ENCODE results near the gene ZBTB39.

ZBTB39 gene

DNA sequence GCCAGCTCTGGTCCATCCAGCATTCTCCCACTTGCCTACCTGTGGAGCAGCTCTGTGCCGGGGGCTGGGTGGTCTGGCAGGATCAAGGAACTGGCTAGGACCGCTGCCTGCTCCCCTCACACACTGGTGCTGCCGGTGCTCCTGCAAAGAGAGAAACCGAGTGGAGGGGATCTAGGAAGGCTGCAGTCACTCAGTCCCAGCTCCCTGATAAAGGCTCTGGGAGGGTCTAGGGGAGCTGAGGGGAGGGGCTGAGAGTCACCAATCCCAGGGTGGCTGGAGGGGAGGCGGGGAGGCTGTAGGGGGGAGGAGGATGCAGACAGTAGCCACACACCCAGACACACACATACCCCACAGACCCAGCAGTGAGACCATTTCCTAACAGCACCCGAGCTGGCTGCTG lies 10.0 kb upstream of the ZBTB39 start, which contains the start of gene TAC3:
TSS of gene TAC3 (minus strand) at position 182 of the 400 bp plus-strand sequence. CDS start 732 bp downstream, outside the sequence.
- H3K4me3 ChIP-seq (ENCODE audit: low read depth, low read length) = no peak within 1 kb of the TSS
- TF ChIP-seq MYC (IDR thresholded peaks at IDR 0.05; ENCODE audit: low read depth, low read length) (no peak), POLR2A (IDR thresholded peaks at IDR 0.05; ENCODE audit: extremely low read depth, insufficient read length) (no peak), MAX (IDR thresholded peaks at IDR 0.05; ENCODE audit: low read depth, low read length) (no peak), CTCF (IDR thresholded peaks at IDR 0.05; ENCODE audit: low read depth, low read length) (no peak)
- peak; percentile 25 for DNase-seq (ENCODE audit: low read depth)

DNA sequence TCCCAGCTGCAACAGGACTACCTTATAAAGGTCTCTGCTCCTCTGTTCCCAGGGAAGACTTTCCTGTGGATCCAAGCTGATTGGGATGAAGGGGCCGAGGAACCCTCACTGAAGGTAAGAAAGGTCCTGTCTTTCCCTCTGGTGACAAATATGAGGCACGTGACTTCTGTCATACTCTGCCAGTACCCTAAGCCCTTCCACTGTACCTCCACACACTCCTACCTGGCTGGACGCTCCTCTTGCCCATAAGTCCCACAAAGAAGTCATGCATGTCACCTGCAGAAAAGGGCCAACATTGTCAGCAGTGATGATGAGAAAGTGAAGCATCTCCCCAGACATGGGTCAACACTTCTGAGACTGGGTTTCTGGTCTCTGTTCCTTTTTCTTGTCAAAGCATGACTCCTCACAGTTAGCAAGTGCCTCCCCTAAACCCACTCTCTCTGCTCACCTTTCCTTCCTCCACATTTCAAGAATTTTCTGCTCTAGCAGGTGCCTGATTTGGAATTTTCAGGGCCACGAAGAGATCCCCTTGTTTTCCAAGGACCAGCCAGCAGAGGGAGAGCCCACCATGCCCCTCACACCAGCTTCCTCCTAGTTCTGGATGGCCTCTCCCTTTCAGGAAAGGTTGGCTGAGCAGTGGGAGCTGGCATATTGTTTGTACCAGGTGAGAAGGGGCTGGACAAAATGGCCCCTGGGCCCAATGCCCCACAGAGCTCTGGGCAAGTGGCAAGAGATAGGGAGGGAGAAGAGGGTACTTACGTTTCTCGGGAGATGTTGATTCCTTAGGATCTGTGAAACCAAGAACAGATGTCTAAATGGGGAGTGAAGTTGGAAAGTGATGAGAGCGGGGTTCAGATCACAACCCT lies 6.5 kb upstream of the ZBTB39 start:
- DNase-seq (ENCODE audit: low read depth) = no peak
- TF ChIP-seq MYC (IDR thresholded peaks at IDR 0.05; ENCODE audit: low read depth, low read length) (no peak), POLR2A (IDR thresholded peaks at IDR 0.05; ENCODE audit: extremely low read depth, insufficient read length) (no peak), CTCF (IDR thresholded peaks at IDR 0.05; ENCODE audit: low read depth, low read length) (peak; percentile 13), MAX (IDR thresholded peaks at IDR 0.05; ENCODE audit: low read depth, low read length) (no peak)
- no peak overlapping the region for H3K4me3 ChIP-seq (ENCODE audit: low read depth, low read length)

GRCh38 chr12:57011438-57012424 lies 5.4 kb upstream of the ZBTB39 start:
- H3K4me3 ChIP-seq (ENCODE audit: low read depth, low read length) = no peak overlapping the region
- no peak for DNase-seq (ENCODE audit: low read depth)
- TF ChIP-seq MAX (IDR thresholded peaks at IDR 0.05; ENCODE audit: low read depth, low read length) (no peak), CTCF (IDR thresholded peaks at IDR 0.05; ENCODE audit: low read depth, low read length) (no peak), POLR2A (IDR thresholded peaks at IDR 0.05; ENCODE audit: extremely low read depth, insufficient read length) (no peak), MYC (IDR thresholded peaks at IDR 0.05; ENCODE audit: low read depth, low read length) (no peak)

- TF ChIP-seq MYC (IDR thresholded peaks at IDR 0.05; ENCODE audit: low read depth, low read length) (no peak), POLR2A (IDR thresholded peaks at IDR 0.05; ENCODE audit: extremely low read depth, insufficient read length) (no peak), MAX (IDR thresholded peaks at IDR 0.05; ENCODE audit: low read depth, low read length) (no peak), CTCF (IDR thresholded peaks at IDR 0.05; ENCODE audit: low read depth, low read length) (no peak)
- no peak overlapping the region for H3K4me3 ChIP-seq (ENCODE audit: low read depth, low read length)
- DNase-seq (ENCODE audit: low read depth) = no peak
These were observed 4.4 kb upstream of the ZBTB39 start for GRCh38 chr12:57010627-57011247.

DNA sequence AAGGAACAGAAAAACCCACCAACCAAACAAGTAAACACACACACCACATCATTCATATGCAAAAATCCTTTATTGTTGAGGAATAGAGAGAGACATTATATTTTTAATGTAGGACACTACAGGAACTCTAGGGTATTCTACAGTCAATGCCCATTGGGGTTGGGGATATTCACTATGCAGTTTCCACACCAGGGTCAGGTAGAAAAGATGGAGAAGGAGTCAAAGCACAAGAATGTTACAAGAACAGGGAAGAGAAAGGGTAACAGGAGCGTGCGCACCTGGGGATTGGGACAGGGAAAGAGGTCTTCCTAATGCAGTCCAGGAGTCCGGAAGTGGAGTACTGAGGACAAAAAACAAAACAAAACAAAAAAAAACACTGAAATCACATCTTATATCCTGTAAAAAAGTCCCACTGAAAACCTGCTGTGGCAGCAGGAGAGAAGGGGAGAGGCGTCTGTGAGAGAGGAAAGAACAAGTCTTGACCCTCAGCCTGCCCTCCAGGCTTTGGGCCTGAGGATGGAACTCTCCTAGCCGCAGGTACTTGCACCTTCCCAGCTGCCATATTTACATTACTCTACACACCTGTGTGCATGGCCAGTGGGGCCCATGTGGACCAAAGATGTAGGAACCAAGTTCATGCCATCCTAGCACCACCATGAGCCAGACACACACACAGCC lies 3.7 kb upstream of the ZBTB39 start:
- no peak for DNase-seq (ENCODE audit: low read depth)
- no peak overlapping the region for H3K4me3 ChIP-seq (ENCODE audit: low read depth, low read length)
- TF ChIP-seq MAX (IDR thresholded peaks at IDR 0.05; ENCODE audit: low read depth, low read length) = no peak
- TF ChIP-seq MYC (IDR thresholded peaks at IDR 0.05; ENCODE audit: low read depth, low read length) = no peak
- TF ChIP-seq POLR2A (IDR thresholded peaks at IDR 0.05; ENCODE audit: extremely low read depth, insufficient read length) = no peak
- no peak for TF ChIP-seq CTCF (IDR thresholded peaks at IDR 0.05; ENCODE audit: low read depth, low read length)

Data from NB4 (cell line).